IMR-90 (cell line): ENCODE measurements around the gene NFATC1. TPM values are rescaled to one million over a fixed set of nuclear protein-coding genes. Genes with fewer than 3 reads are reported as not detected.

Experiments
- ATAC-seq: fragments of 200-7000 bp; cut with Tn5 transposase; 2 replicates; pipeline ENCODE4 v1.9.1; 2020; ENCODE audit warnings: low read depth, mild to moderate bottlenecking, moderate library complexity
- BruUV-seq: library from RNA; stranded (reverse); fragments of 400-500 nt; replicated peaks from 2 replicates; lab custom pipeline; 2021; lab: Mats Ljungman, UMichigan
- CTCF ChIA-PET: fragments of 300-600 bp; formaldehyde crosslinking; extraction: SDS; loops from one replicate; lab custom pipeline; 2021; ENCODE audit warnings: antibody characterized with exemption; lab: Yijun Ruan, JAX
- POLR2A ChIA-PET: fragments of 300-600 bp; sonication (Branson Sonifier 250); formaldehyde crosslinking; loops from one replicate; lab custom pipeline; 2022; ENCODE audit warnings: antibody characterized with exemption; ENCODE audit not compliant: unreplicated experiment; lab: Charles Lee
- DNase-seq: peaks from one replicate; pipeline ENCODE4 v3.0.0; 2013
- H2AFZ ChIP-seq: replicated peaks from 2 replicates; pipeline ENCODE3; 2013; ENCODE audit warnings: low read length, mild to moderate bottlenecking; ENCODE audit not compliant: poor library complexity
- H2AK5ac ChIP-seq: 2 replicates; pipeline ENCODE4 v1.6.1; 2013; ENCODE audit warnings: low read depth, low read length, inconsistent platforms
- H2AK9ac ChIP-seq: replicated peaks from 2 replicates; pipeline ENCODE3; 2013; ENCODE audit warnings: mild to moderate bottlenecking, low read depth, low read length, moderate library complexity; ENCODE audit not compliant: poor library complexity
- H2BK120ac ChIP-seq: 2 replicates; pipeline ENCODE4 v1.6.1; 2013; ENCODE audit warnings: low read depth, low read length, inconsistent platforms
- H2BK15ac ChIP-seq: 3 replicates; pipeline ENCODE4 v1.6.1; 2013; ENCODE audit warnings: low read depth, low read length, inconsistent platforms
- H2BK20ac ChIP-seq: 2 replicates; pipeline ENCODE4 v1.6.1; 2013; ENCODE audit warnings: low read depth, mild to moderate bottlenecking, inconsistent platforms, low read length, moderate library complexity
- H2BK5ac ChIP-seq: 2 replicates; pipeline ENCODE4 v1.6.1; 2013; ENCODE audit warnings: mild to moderate bottlenecking, low read depth, low read length, inconsistent platforms; ENCODE audit not compliant: poor library complexity, severe bottlenecking
- H3K14ac ChIP-seq: replicated peaks from 2 replicates; pipeline ENCODE4 v1.6.1; 2013; ENCODE audit warnings: low read depth, low read length, inconsistent platforms
- H3K18ac ChIP-seq: 2 replicates; pipeline ENCODE4 v1.6.1; 2013; ENCODE audit warnings: low read depth, low read length, control low read depth
- H3K23ac ChIP-seq: 2 replicates; pipeline ENCODE4 v1.6.1; 2013; ENCODE audit warnings: low read depth, low read length, inconsistent platforms
- H3K27ac ChIP-seq: 2 replicates; pipeline ENCODE4 v1.5.1; 2013; ENCODE audit warnings: mild to moderate bottlenecking, control low read depth, low read length; ENCODE audit not compliant: insufficient read depth
- H3K27me3 ChIP-seq: 2 replicates; pipeline ENCODE4 v1.6.1; 2013; ENCODE audit warnings: low read length; ENCODE audit not compliant: control insufficient read depth, insufficient read depth
- H3K36me3 ChIP-seq: 2 replicates; pipeline ENCODE4 v1.6.1; 2013; ENCODE audit warnings: low read length, mixed read lengths; ENCODE audit not compliant: control insufficient read depth, insufficient read depth
- H3K4ac ChIP-seq: 2 replicates; pipeline ENCODE4 v1.6.1; 2013; ENCODE audit warnings: low read depth, low read length, inconsistent platforms
- H3K4me1 ChIP-seq: 2 replicates; pipeline ENCODE4 v1.6.1; 2013; ENCODE audit warnings: low read length, mixed read lengths; ENCODE audit not compliant: control insufficient read depth, insufficient read depth
- H3K4me2 ChIP-seq: 2 replicates; pipeline ENCODE4 v1.6.1; 2013; ENCODE audit warnings: low read depth, mild to moderate bottlenecking, control low read depth, low read length, moderate library complexity
- H3K4me3 ChIP-seq: 2 replicates; pipeline ENCODE4 v1.5.1; 2013; ENCODE audit warnings: low read depth, mild to moderate bottlenecking, control low read depth, low read length, moderate library complexity; ENCODE audit not compliant: insufficient read depth
- H3K56ac ChIP-seq: 2 replicates; pipeline ENCODE4 v1.6.1; 2013; ENCODE audit warnings: low read length, inconsistent platforms; ENCODE audit not compliant: insufficient read depth; ENCODE audit errors: extremely low read depth
- H3K79me1 ChIP-seq, 2 experiments: 2 replicates each; pipeline ENCODE4 v1.6.1; 2013; ENCODE audit warnings: low read length in 2 of 2, inconsistent platforms in 1 of 2, low read depth in 1 of 2
- H3K9ac ChIP-seq: 2 replicates; pipeline ENCODE4 v1.6.1; 2013; ENCODE audit warnings: low read depth, low read length, control low read depth
- H3K9me1 ChIP-seq: 2 replicates; pipeline ENCODE4 v1.6.1; 2013; ENCODE audit warnings: low read length, inconsistent platforms; ENCODE audit not compliant: insufficient read depth
- H3K9me3 ChIP-seq: 2 replicates; pipeline ENCODE4 v1.6.1; 2013; ENCODE audit warnings: low read length; ENCODE audit not compliant: control insufficient read depth, insufficient read depth
- H4K20me1 ChIP-seq: 2 replicates; pipeline ENCODE4 v1.6.1; 2013; ENCODE audit warnings: low read length, inconsistent platforms; ENCODE audit not compliant: insufficient read depth
- H4K5ac ChIP-seq: 2 replicates; pipeline ENCODE4 v1.6.1; 2013; ENCODE audit warnings: mild to moderate bottlenecking, low read depth, low read length, control low read depth
- H4K8ac ChIP-seq, 2 experiments: 2 replicates each; pipeline ENCODE4 v1.6.1; 2013; ENCODE audit warnings: low read depth in 2 of 2, low read length in 2 of 2, control low read depth in 1 of 2, inconsistent platforms in 1 of 2
- H4K91ac ChIP-seq: 2 replicates; pipeline ENCODE4 v1.6.1; 2013; ENCODE audit warnings: low read depth, low read length, inconsistent platforms; ENCODE audit not compliant: insufficient read depth
- BHLHE40 ChIP-seq: fragments of 150-350 bp; IDR thresholded peaks from 2 replicates; pipeline ENCODE4 v1.6.1; 2016; ENCODE audit warnings: mild to moderate bottlenecking, low read depth, low read length
- CEBPB ChIP-seq: IDR thresholded peaks from 2 replicates; pipeline ENCODE4 v1.6.1; 2012; ENCODE audit warnings: low read depth, low read length, improper control_type of control experiment
- NFE2L2 ChIP-seq: fragments of 150-350 bp; IDR thresholded peaks from 2 replicates; pipeline ENCODE4 v1.6.1; 2016; ENCODE audit warnings: low read depth, mild to moderate bottlenecking, low read length
- POLR2A ChIP-seq: IDR thresholded peaks from 2 replicates; pipeline ENCODE4 v1.6.1; 2012; ENCODE audit warnings: mild to moderate bottlenecking, low read depth, low read length
- RAD21 ChIP-seq: IDR thresholded peaks from 2 replicates; pipeline ENCODE4 v1.6.1; 2012; ENCODE audit warnings: low read length, improper control_type of control experiment
- RCOR1 ChIP-seq: IDR thresholded peaks from 2 replicates; pipeline ENCODE4 v1.6.1; 2012; ENCODE audit warnings: mild to moderate bottlenecking, low read length, improper control_type of control experiment; ENCODE audit not compliant: insufficient replicate concordance
- RFX5 ChIP-seq: IDR thresholded peaks from 2 replicates; pipeline ENCODE4 v1.8.0; 2012; ENCODE audit warnings: low read depth, mild to moderate bottlenecking, low read length, moderate library complexity
- SMC3 ChIP-seq: fragments of 150-350 bp; IDR thresholded peaks from 2 replicates; pipeline ENCODE4 v1.6.1; 2016; ENCODE audit warnings: low read depth, mild to moderate bottlenecking, antibody characterized with exemption, low read length, moderate library complexity
- WGBS, 2 experiments: methylation state at CpG; one replicate each; pipeline versions ENCODE4 v1.1.5 to v1.1.7; 2013; ENCODE audit warnings: missing lambda C conversion rate in 2 of 2; ENCODE audit not compliant: insufficient read length in 1 of 2; ENCODE audit errors: extremely low coverage in 2 of 2; 5-methylcytosine and 5-hydroxymethylcytosine counted together
- dilution Hi-C: fragments of 300-500 bp; cut with HindIII; formaldehyde crosslinking; loops from one replicate; pipeline ENCODE4 v1.14.3; 2018; ENCODE audit warnings: low sequenced_read_pairs; ENCODE audit not compliant: unreplicated experiment
- in situ Hi-C: fragments of 300-500 bp; cut with MboI; formaldehyde crosslinking; loops from 3 replicates; pipeline ENCODE4 v1.14.3; 2019; ENCODE audit warnings: low sequenced_read_pairs, inconsistent platforms, mixed read lengths
- intact Hi-C: fragments of 100-400 bp; cut with micrococcal nuclease; formaldehyde crosslinking; loops from 2 replicates; pipeline ENCODE4 v1.10.0; 2022
- polyA plus RNA-seq, 3 experiments: library from polyadenylated mRNA; depleted of rRNA; stranded (reverse); fragments of >200 nt; gene quantifications; 2 replicates each; pipeline ENCODE4 v1.2.3, GENCODE V29; 2012; ENCODE audit warnings: low replicate concordance in 1 of 3
- total RNA-seq: library from RNA; depleted of rRNA; stranded (reverse); fragments of >200 nt; gene quantifications from 2 replicates; pipeline ENCODE4 v1.2.3, GENCODE V29; 2012
- TF ChIP-seq, protein P1 (sequence below): fragments of 150-350 bp; IDR thresholded peaks from 2 replicates; pipeline ENCODE4 v1.6.1; 2016; ENCODE audit warnings: low read depth, mild to moderate bottlenecking, low read length, moderate library complexity, borderline replicate concordance
- TF ChIP-seq, protein P2 (sequence below): conservative IDR thresholded peaks from 2 replicates; pipeline ENCODE4 v1.5.1; 2012; ENCODE audit warnings: mild to moderate bottlenecking, low read depth, low read length, improper control_type of control experiment

Gene NFATC1
- total and polyA plus RNA-seq, 2 of the 4 experiments (the other 2 are of a cell fraction), result 0.36 to 1.8 TPM

DNA sequence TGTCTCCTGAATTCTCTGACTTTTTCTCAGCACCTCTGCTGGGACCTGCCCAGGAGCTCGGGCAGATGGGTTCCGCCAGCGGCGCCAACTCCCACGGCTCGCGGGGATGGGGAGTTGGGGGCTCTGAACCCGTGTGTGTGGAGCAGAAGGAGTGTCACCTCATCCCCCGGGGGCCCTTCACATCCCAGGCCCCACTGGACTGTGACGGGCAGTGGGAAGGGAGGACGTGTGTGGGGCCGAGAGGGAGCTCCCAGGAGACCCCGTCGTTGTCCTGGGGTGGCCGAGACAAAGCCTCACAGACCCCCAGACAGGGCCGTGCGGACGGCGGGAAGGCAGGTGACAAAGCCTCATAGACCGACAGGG lies 153.9 kb downstream of the NFATC1 start:
- Histone ChIP-seq H4K91ac (no peak overlapping the region), H2BK15ac (no peak overlapping the region), H3K4me3 (no peak overlapping the region), H4K8ac (no peak overlapping the region), H2AK5ac (no peak overlapping the region), H2AK9ac (no peak overlapping the region), H3K18ac (no peak overlapping the region), H3K27ac (no peak overlapping the region), H3K23ac (no peak overlapping the region), H2BK120ac (no peak overlapping the region), H3K4me1 (no peaks in the 10 kb centered on the region), H2BK20ac (no peak overlapping the region), H3K4ac (no peak overlapping the region), H3K36me3 (no peaks in the 10 kb centered on the region), H4K20me1 (no peaks in the 10 kb centered on the region), H4K5ac (no peak overlapping the region), H3K27me3 (peaks cover 16% of the 10 kb centered on the region), H3K56ac (no peak overlapping the region), H2AFZ (no peak overlapping the region), H3K4me2 (no peak overlapping the region), H3K79me1 (no peaks in the 10 kb centered on the region), H2BK5ac (no peak overlapping the region), H3K9me1 (no peaks in the 10 kb centered on the region), H3K9me3 (no peaks in the 10 kb centered on the region), H3K9ac (no peak overlapping the region), H3K14ac (no peak overlapping the region)
- BruUV-seq, result no TSS peak
- ChIA-PET CTCF (no interaction called here), POLR2A (no interaction called here)
- TF ChIP-seq CEBPB (no peak), RCOR1 (no peak), BHLHE40 (no peak), RFX5 (no peak), NFE2L2 (no peak), RAD21 (no peak), SMC3 (no peak), POLR2A (no peak)
- TF ChIP-seq, protein P1, sequence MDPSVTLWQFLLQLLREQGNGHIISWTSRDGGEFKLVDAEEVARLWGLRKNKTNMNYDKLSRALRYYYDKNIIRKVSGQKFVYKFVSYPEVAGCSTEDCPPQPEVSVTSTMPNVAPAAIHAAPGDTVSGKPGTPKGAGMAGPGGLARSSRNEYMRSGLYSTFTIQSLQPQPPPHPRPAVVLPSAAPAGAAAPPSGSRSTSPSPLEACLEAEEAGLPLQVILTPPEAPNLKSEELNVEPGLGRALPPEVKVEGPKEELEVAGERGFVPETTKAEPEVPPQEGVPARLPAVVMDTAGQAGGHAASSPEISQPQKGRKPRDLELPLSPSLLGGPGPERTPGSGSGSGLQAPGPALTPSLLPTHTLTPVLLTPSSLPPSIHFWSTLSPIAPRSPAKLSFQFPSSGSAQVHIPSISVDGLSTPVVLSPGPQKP, result no peak
- TF ChIP-seq, protein P2, sequence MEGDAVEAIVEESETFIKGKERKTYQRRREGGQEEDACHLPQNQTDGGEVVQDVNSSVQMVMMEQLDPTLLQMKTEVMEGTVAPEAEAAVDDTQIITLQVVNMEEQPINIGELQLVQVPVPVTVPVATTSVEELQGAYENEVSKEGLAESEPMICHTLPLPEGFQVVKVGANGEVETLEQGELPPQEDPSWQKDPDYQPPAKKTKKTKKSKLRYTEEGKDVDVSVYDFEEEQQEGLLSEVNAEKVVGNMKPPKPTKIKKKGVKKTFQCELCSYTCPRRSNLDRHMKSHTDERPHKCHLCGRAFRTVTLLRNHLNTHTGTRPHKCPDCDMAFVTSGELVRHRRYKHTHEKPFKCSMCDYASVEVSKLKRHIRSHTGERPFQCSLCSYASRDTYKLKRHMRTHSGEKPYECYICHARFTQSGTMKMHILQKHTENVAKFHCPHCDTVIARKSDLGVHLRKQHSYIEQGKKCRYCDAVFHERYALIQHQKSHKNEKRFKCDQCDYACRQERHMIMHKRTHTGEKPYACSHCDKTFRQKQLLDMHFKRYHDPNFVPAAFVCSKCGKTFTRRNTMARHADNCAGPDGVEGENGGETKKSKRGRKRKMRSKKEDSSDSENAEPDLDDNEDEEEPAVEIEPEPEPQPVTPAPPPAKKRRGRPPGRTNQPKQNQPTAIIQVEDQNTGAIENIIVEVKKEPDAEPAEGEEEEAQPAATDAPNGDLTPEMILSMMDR, result no peak
- in situ Hi-C loops (no loop called here), intact Hi-C loops (no loop called here), dilution Hi-C loops (no loop called here)
- no CpG with 5 or more reads among the region's 20 CpGs for WGBS, 2 experiments
- DNase-seq, result no peak
- no peak for ATAC-seq
